Measurements from ENCODE around the gene DCLRE1B.
"Not testable (repeated sequence)": the region's sequence is repeated elsewhere in the genome, so short reads cannot be mapped to it uniquely, and the experiment has no call there.

The DCLRE1B gene

DNA sequence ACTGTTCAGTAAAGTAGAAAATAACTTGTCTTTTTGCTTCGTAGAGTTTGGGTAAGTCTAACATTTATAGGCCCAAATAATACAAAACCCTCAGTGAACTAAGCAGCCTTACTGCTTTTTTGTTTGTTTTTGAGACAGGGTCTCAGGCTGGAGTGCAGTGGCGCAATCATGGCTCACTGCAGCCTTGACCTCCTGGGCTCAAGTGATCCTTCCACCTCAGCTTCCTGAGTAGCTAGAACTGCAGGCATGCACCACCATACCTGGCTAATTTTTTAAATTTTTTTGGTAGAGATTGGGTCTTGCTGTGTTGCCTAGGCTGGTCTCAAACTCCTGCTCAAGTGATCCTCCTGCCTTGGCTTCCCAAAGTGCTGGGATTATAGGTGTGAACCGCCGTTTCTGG is 43.0 kb downstream of the DCLRE1B start:
- DNase-seq (ENCODE audit: low read depth), result not testable (repeated sequence)

DNA sequence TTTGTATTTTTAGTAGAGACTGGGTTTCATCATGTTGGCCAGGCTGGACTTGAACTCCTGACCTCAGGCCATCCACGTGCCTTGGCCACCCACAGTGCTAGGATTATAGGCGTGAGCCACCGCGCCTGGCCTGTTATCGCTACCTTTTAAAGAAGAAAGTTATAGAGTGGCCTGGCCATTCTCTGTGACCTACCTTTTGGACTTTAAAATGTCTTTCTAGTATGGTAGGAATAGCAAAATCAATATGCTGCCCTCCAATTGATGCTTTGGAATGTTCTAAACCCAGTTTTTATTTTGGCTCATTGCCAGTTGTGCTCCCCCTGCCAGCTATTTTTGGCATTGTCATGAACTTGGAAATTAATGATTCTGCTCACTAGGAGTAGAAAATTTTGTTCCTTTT is 43.9 kb downstream of the DCLRE1B start:
- no peak for DNase-seq (ENCODE audit: low read depth)

GRCh38 chr1:113950908-113951307 is 45.8 kb downstream of the DCLRE1B start:
- no peak for DNase-seq (ENCODE audit: low read depth)

DNA sequence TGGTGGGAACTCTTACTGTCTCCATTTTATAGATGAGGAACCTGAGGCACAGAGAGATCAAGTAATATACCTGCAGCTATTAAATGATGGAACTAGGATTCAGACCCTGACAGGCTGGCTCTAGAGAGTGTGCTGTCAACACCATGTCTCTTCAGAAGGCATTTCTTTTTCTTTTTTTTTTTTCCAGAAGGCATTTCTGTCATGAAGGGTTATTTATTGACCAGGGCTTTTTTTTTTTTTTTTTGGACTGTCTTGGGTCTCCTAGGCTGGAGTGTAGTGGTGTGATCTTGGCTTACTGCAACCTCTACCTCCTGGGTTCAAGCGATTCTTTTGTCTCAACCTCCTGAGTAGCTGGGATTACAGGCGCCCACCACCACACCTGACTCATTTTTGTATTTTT is 46.6 kb downstream of the DCLRE1B start:
- DNase-seq (ENCODE audit: low read depth), result no peak

DNA sequence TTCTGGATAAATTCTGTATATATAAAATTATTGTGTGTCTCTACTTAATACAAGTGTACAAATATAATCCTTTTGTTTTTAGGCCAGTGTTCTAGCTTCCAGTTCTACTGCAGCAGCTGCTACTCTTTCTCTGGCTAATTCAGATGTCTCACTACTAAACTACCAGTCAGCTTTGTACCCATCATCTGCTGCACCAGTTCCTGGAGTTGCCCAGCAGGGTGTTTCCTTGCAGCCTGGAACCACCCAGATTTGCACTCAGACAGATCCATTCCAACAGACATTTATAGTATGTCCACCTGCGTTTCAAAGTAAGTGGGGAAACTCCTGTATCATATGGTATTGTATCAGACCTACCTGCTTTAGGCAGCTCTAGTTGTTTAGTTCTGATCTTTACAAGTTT is 52.9 kb downstream of the DCLRE1B start:
- DNase-seq (ENCODE audit: low read depth), result no peak

DNA sequence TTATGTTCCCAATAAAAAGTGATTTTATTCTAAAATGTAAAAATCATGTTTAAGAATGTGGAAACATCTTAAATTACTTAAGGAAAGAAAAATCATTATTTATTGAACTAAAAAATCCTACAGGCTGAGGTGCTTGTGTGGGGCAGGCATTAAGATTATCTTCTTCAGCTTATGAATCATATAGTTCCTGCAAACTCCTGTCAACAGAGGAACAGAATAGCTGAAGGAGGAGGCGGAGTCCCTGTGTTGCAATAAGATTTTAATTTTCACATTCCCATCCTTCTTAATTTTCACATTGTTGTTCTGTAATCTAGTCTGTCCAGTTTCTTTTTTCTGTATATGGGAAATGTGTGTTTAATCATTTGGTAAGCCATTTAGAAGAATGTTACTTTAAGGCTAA is 53.6 kb downstream of the DCLRE1B start:
- no peak for DNase-seq (ENCODE audit: low read depth)

DNA sequence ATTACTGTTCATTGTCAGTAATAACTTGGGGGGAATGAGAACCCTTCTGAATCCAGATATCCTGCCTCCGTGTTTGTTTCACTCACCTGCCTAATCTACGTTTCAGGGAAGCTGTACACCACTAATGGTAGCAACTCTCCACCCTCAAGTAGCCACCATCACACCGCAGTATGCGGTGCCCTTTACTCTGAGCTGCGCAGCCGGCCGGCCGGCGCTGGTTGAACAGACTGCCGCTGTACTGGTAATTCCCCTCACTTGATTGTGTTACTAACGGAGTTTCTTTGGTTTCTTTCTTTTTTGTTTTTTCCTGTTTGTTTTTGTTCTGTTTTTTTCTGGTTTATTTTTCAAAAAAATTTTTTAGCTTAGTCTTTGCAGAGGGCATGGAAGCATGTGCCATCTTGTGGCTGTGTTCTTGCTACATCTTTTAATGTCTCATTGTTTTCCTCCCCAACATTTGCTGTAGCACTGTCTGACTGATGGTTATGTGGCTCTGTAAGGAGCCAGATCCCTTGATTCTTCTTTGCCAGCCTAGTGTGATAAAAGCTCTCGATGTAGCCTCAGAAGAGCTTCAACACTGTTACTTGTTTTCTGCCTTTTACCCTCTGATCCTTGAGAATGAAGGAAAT is 58.3 kb downstream of the DCLRE1B start:
- no peak for DNase-seq (ENCODE audit: low read depth)

All from activated T-cell treated with anti-CD3 and anti-CD28 coated beads for 1 hour (primary cell).